Right atrium auricular region (tissue), 2 donors: Measurements from ENCODE around the gene CSRP3. TPM values are rescaled to one million over a fixed set of nuclear protein-coding genes. Genes with fewer than 3 reads are reported as not detected.

Experiments
- DNase-seq: peaks from one replicate; pipeline ENCODE4 v3.0.0-alpha.2; 2019; ENCODE audit warnings: low spot score
- H3K27ac ChIP-seq, 2 donors: fragments of 200-600 bp; sonication (generic); 1 replicate in 1 of 2; 2 replicates in 1 of 2; pipeline ENCODE4 v1.5.1; 2016 to 2019
- H3K27me3 ChIP-seq, 2 donors: fragments of 200-600 bp; sonication (generic); one replicate each; pipeline versions ENCODE4 v1.5.1 to v1.6.0; 2017 to 2019
- H3K36me3 ChIP-seq: fragments of 200-600 bp; sonication (generic); one replicate; pipeline ENCODE4 v1.5.1; 2016
- H3K4me1 ChIP-seq, 2 donors: fragments of 200-600 bp; sonication (generic); one replicate each; pipeline versions ENCODE4 v1.5.1 to v1.6.0; 2017 to 2019
- H3K4me3 ChIP-seq, 2 donors: fragments of 200-600 bp; sonication (generic); 1 replicate in 1 of 2; 2 replicates in 1 of 2; pipeline ENCODE4 v1.5.1; 2017 to 2019; ENCODE audit warnings: mild to moderate bottlenecking in 1 of 2, moderate library complexity in 1 of 2
- H3K9me3 ChIP-seq, 2 donors: fragments of 200-600 bp; sonication (generic); one replicate each; pipeline ENCODE4 v1.5.1; 2019
- CTCF ChIP-seq, 2 donors: fragments of 200-600 bp; sonication (generic); IDR thresholded peaks; one replicate each; pipeline ENCODE4 v1.5.1; 2019; ENCODE audit warnings: antibody characterized with exemption in 2 of 2
- total RNA-seq, 2 donors: library from RNA; depleted of rRNA; stranded (reverse); fragments of >200 nt; gene quantifications; one replicate each; pipeline ENCODE4 v1.1.0, GENCODE V29; 2016

Gene CSRP3
- total RNA-seq, 2 donors from 2014 or later: 1,021 to 1,621 TPM

GRCh38 chr11:19185036-19185435 is 16.7 kb downstream of the CSRP3 start:
- Histone ChIP-seq H3K36me3 (peaks cover 90% of the 10 kb centered on the region), H3K9me3 (no peaks in the 10 kb centered on the region), H3K27me3 (no peaks in the 10 kb centered on the region), H3K4me3 (no peak overlapping the region), H3K27ac (no peak overlapping the region), H3K4me1 (no peaks in the 10 kb centered on the region)
- no peak for DNase-seq
- no peak for TF ChIP-seq CTCF (IDR thresholded peaks at IDR 0.05)

GRCh38 chr11:19183646-19184045 is 18.1 kb downstream of the CSRP3 start:
- Histone ChIP-seq H3K36me3 (peaks cover 76% of the 10 kb centered on the region), H3K4me3 (no peak overlapping the region), H3K27me3 (no peaks in the 10 kb centered on the region), H3K4me1 (no peaks in the 10 kb centered on the region), H3K27ac (peak overlapping the region in 1 of 2 donors; percentile 23), H3K9me3 (no peaks in the 10 kb centered on the region)
- DNase-seq: no peak
- TF ChIP-seq CTCF (IDR thresholded peaks at IDR 0.05): no peak

- H3K27me3 ChIP-seq: no peaks in the 10 kb centered on the region
- no peak overlapping the region for H3K27ac ChIP-seq
- H3K4me3 ChIP-seq: no peak overlapping the region
- H3K9me3 ChIP-seq: no peaks in the 10 kb centered on the region
- TF ChIP-seq CTCF (IDR thresholded peaks at IDR 0.05): no peak
- H3K36me3 ChIP-seq: peaks cover 57% of the 10 kb centered on the region
- no peaks in the 10 kb centered on the region for H3K4me1 ChIP-seq
- DNase-seq: no peak
Observed at GRCh38 chr11:19181531-19182261, 20.1 kb downstream of the CSRP3 start.

GRCh38 chr11:19176629-19177186 is 25.1 kb downstream of the CSRP3 start:
- peaks cover 0 to 7% of the 10 kb centered on the region in 2 donors for H3K4me1 ChIP-seq
- no peak for DNase-seq
- H3K27ac ChIP-seq: peak overlapping the region in 1 of 2 donors; percentile 79
- TF ChIP-seq CTCF (IDR thresholded peaks at IDR 0.05): no peak
- no peak overlapping the region for H3K4me3 ChIP-seq
- no peaks in the 10 kb centered on the region for H3K9me3 ChIP-seq
- peaks cover 9% of the 10 kb centered on the region for H3K36me3 ChIP-seq
- no peaks in the 10 kb centered on the region for H3K27me3 ChIP-seq

GRCh38 chr11:19173964-19174638 is 27.7 kb downstream of the CSRP3 start:
- no peak overlapping the region for H3K4me3 ChIP-seq
- no peak for TF ChIP-seq CTCF (IDR thresholded peaks at IDR 0.05)
- no peaks in the 10 kb centered on the region for H3K9me3 ChIP-seq
- no peaks in the 10 kb centered on the region for H3K27me3 ChIP-seq
- peaks cover 7% of the 10 kb centered on the region for H3K36me3 ChIP-seq
- H3K4me1 ChIP-seq: peaks cover 0 to 18% of the 10 kb centered on the region in 2 donors
- DNase-seq: no peak
- H3K27ac ChIP-seq: peak overlapping the region; percentile 69 to 79
